ENCODE results near the gene SPATA20. TPM values are rescaled to one million over a fixed set of nuclear protein-coding genes. Genes with fewer than 3 reads are reported as not detected.

SPATA20 gene
- 65.1 to 85.9 TPM (median 81.4 TPM) in 5 replicates for total RNA-seq (2022; extraction: Qiagen RNA extraction)

DNA sequence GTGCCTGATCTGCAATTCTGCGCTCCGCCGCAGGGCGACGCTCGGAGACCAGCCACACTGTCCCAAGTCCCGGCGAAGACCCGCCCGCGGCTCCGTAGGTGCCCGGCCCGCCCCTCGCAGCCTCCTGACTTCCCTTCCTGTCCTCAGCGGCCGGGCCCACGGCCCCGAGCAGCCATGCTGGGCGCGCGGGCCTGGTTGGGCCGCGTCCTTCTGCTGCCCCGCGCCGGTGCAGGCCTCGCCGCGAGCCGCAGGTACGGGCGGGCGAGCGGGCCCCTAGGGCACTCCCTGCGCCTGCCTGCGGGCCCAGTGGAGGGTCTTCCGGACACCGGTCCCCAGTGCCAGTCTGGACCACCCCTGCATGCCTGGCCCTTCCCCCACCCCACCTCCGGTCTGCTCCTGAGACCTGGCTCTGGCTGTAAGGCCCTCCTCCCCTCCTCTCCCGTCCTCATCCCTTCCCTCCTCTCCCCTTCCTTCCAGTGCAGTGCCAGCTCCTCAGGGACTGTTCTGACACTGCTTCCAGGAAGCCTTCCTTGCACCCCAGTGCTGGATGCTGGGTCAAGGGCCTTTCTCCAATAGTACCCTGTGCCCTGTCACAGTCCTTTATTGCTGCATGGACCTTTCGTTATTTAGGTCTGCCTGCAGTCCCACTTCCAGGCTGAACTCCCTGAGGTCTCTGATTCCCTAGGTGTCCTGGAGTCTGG, at the start of gene SPATA20:
Gene SPATA20, plus strand, starts transcription at position 140 of the 701 bp plus-strand sequence. Its CDS starts 35 bp downstream, at position 175.

DNA sequence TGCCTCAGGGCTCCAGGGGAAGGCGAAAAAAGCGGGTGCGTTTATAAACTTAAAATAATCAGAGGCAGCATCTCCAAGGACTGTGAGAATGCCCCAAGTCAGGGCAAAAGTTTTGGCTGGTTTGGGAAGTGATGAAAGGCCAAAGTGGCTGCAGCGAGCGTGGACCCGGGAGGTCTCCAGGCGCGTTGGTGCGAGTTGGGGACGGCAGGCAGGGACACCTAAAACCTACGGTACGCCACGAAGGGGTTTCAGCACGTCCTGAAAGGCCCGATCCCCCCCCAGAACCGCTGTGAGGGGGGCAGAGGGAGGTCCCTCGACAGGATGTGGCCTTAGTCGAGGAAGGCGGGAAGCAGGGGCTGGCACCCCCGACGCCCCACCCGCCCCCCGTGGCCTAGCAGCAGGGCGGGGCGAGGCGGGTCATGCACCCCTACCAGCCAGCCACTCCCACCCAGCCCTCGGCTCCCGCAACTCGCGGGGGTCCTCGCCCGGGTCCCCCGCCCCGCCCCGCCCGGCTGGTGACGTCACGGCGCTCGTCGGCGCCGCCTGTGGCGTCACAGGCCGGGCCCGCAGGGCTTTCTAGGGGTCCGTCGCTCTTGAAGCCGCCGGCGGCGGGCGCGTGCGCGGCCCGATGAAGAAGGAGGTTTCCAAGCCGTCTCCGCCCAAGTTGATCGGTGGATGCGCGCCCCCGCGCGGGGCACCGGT, 39.0 kb upstream of the SPATA20 start, which contains the start of gene MYCBPAP:
Gene MYCBPAP, plus strand, starts transcription at position 569 of the 702 bp plus-strand sequence. CDS start 236 bp downstream, outside the sequence.

DNA sequence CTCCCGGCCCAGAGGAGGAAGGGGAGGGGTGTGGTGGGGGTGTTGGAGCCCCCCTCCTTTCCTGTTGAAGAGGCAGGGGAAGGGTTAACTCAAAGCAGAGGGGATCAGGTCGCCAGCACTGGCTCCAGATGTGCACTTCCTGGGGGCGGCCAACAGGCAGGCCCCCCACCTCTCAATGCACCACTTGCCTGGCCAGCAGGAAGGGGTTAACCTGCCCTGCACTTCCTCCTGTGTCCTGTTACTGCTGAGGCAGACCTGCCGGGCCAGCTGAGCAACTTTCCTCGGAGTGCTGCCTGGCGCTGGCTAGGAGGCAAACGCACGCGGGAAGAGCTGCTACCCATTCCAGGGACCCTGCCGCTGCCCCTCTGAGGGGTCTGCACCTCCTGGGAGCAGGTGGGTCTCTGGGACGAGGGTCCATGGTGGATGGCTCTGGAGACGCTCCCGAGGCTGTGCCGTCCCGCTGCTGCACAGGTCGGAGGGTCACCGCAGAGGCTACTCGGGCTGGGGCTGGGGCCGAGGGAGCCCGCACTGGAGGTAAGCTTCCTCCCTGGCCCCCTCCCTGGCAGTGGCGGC, 14.4 kb upstream of the SPATA20 start, which contains the start of gene EPN3:
Gene EPN3, plus strand, starts transcription at position 284 of the 573 bp plus-strand sequence. CDS start 3,822 bp downstream, outside the sequence.

DNA sequence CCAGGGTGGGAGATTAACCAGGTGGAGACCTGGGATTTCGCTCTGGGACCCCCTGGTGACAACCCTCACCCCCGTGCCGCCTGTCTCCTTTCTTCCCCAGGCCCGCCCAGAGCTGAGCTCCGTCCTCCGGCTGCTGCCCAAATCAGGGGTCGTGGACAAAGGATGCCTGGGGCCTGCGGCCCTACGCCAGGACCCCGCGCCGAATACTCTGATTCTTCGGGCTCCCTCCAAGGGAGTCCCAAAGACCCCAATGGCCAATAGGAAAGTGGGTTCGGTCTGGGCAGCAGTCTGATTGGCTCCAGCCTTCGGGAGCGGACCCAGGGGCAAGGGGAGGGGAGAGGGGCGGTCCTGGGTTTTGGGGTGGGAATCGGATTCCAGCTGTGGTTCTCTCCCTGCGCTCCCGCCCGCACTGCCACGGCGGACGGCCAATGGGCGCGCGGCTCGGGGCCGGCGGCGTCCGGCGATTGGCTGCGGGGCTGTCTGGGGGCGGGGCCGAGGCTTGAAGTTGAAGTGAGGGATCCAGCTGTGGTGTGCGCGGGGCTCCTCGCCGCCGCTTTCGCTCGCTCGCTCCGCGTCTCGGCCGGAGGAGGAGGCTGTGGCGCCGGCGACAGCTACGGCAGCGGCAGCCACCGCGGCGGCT, 13.3 kb downstream of the SPATA20 start, which contains the start of gene CACNA1G:
Gene CACNA1G, plus strand, starts transcription at position 531 of the 640 bp plus-strand sequence. CDS start 745 bp downstream, outside the sequence.

Other genes with a start within 250 kb of the SPATA20 start
- 20.8 to 23.3 TPM (median 21.9 TPM) in 5 replicates for gene XYLT2, start 201.0 kb upstream of the SPATA20 start, total RNA-seq (2022; extraction: Qiagen RNA extraction)
- 136 to 159 TPM (median 145 TPM) in 5 replicates for gene MRPL27, start 174.0 kb upstream of the SPATA20 start, total RNA-seq (2022; extraction: Qiagen RNA extraction)
- 13.8 to 16.2 TPM (median 14.3 TPM) in 5 replicates for gene EME1, start 173.9 kb upstream of the SPATA20 start, total RNA-seq (2022; extraction: Qiagen RNA extraction)
- 227 to 247 TPM (median 234 TPM) in 5 replicates for gene LRRC59, start 149.7 kb upstream of the SPATA20 start, total RNA-seq (2022; extraction: Qiagen RNA extraction)
- 11.0 to 13.9 TPM (median 12.7 TPM) in 5 replicates for gene ACSF2, start 121.0 kb upstream of the SPATA20 start, total RNA-seq (2022; extraction: Qiagen RNA extraction)
- not detected in 5 replicates for gene CHAD, start 78.3 kb upstream of the SPATA20 start, total RNA-seq (2022; extraction: Qiagen RNA extraction)
- 25.5 to 33.7 TPM (median 30.9 TPM) in 5 replicates for gene RSAD1, start 68.3 kb upstream of the SPATA20 start, total RNA-seq (2022; extraction: Qiagen RNA extraction)
- 0.35 to 0.89 TPM (median 0.54 TPM) in 5 replicates for gene MYCBPAP, start 38.7 kb upstream of the SPATA20 start, total RNA-seq (2022; extraction: Qiagen RNA extraction)
- 0.11 to 0.28 TPM (median 0.20 TPM) in 5 replicates for gene EPN3, start 14.4 kb upstream of the SPATA20 start, total RNA-seq (2022; extraction: Qiagen RNA extraction)
- gene CACNA1G, start 13.5 kb downstream of the SPATA20 start, total RNA-seq (2022; extraction: Qiagen RNA extraction) = 3.3 to 4.1 TPM (median 4.0 TPM) in 5 replicates
- 112 to 132 TPM (median 127 TPM) in 5 replicates for gene ABCC3, start 87.7 kb downstream of the SPATA20 start, total RNA-seq (2022; extraction: Qiagen RNA extraction)
- gene ANKRD40, start 160.7 kb downstream of the SPATA20 start, total RNA-seq (2022; extraction: Qiagen RNA extraction) = 46.1 to 53.0 TPM (median 48.0 TPM) in 5 replicates
- gene LUC7L3, start 172.4 kb downstream of the SPATA20 start, total RNA-seq (2022; extraction: Qiagen RNA extraction) = 58.1 to 97.2 TPM (median 82.0 TPM) in 5 replicates
- not detected in 5 replicates for gene ANKRD40CL, start 220.3 kb downstream of the SPATA20 start, total RNA-seq (2022; extraction: Qiagen RNA extraction)

Measured in A549 treated with AZD2906 at 1 μM for 4 hours (cell line).